Epithelial cell of proximal tubule (primary cell): ENCODE results near the gene SLC7A4. TPM values are rescaled to one million over a fixed set of nuclear protein-coding genes. Genes with fewer than 3 reads are reported as not detected.

ENCODE experiments used
- DNase-seq: peaks from one replicate; pipeline ENCODE4 v3.0.0-alpha.2; 2011; ENCODE audit warnings: low read depth
- H3K4me3 ChIP-seq: 2 replicates; pipeline ENCODE4 v1.5.1; 2011; ENCODE audit warnings: low read depth, mild to moderate bottlenecking, low read length
- CTCF ChIP-seq: conservative IDR thresholded peaks from 2 replicates; pipeline ENCODE4 v1.5.1; 2012; ENCODE audit warnings: low read depth, mild to moderate bottlenecking, low read length
- total RNA-seq: library from RNA; depleted of rRNA; stranded (reverse); fragments of >200 nt; gene quantifications from 2 replicates; pipeline ENCODE4 v1.2.3, GENCODE V29; 2015

SLC7A4 gene
- total RNA-seq, 1 donor from 2014 or later, result 1.8 TPM

DNA sequence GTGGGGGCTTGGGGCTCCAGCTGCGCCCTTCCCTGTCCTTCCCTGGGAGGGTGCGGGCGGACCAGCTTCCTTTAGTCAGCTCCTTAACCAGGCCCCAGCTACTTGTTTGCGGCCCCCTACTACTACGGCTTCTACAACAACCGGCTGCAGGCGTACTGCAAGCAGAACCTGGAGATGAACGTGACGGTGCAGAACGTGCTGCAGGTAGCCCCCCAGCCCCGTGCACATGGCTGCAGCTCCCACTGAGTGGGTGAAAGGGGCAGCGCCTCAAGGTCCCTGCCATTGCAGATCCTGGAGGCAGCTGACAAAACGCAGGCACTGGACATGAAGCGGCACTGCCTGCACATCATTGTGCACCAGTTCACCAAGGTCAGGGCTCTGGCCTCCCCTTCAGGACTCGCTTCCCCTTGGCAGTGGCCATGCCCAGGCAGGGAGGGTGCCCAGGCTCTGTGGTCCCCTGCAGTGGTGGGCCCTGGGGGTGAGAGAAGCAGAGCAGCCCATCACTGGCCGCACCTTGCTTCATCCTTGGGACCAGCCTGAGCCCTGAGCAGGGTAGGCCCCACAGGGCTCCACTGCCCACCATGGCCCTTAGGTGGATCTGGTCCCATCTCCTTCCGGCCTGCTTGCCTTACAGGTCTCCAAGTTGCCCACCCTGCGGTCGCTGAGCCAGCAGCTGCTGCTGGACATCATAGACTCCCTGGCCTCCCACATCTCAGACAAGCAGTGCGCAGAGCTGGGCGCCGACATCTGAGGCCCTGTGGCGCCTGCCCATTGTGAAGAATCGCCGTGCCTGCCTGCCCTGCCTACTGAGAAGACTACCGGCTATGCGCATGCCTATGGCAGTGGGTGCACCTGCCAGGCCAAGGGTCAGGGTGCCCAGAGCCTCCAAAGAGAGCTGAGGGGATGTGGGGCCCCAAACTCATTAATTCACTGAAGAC is 35.5 kb downstream of the SLC7A4 start:
- H3K4me3 ChIP-seq, result no peak overlapping the region
- TF ChIP-seq CTCF, result no peak
- DNase-seq, result no peak

DNA sequence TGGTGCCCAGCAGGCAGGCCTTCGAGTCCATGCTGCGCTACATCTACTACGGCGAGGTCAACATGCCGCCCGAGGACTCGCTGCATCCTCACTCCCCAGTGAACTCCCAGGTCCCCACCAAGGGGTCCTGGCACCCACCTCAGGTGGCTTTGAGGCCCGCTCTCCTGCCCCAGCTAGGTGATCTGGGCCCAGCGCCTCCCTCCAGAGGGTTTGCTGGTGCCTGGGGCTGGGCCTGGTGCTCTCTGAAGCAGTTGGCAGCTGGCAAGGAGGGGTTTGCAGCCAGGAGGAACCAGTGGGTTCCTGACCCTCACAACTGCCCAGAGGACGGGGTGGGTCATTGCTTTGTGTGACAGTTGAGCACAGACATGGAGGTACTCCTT is 36.3 kb downstream of the SLC7A4 start:
- no peak for DNase-seq
- TF ChIP-seq CTCF, result no peak
- no peak overlapping the region for H3K4me3 ChIP-seq

- TF ChIP-seq CTCF, result no peak
- no peak for DNase-seq
Measured at GRCh38 chr22:20995329-20996030, 36.9 kb downstream of the SLC7A4 start.

DNA sequence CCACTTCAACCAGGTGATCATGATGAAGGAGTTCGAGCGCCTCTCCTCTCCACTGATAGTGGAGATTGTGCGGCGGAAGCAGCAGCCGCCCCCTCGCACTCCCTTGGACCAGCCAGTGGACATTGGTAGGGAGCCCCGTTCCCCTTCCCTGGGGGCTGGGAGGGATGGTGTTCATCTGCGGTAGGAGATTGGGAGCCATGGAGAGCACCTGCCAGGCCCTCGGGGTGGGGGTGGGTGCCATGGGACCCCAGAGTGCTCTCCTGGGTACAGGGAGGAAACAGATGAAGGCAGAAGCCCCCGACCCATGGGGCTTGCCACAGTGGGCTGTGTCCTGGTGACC is 37.5 kb downstream of the SLC7A4 start:
- H3K4me3 ChIP-seq, result no peak overlapping the region
- TF ChIP-seq CTCF, result no peak
- DNase-seq, result no peak

More at GRCh38 chr22:20995329-20996030, 36.9 kb downstream of the SLC7A4 start:
- H3K4me3 ChIP-seq, result no peak overlapping the region

- no peak overlapping the region for H3K4me3 ChIP-seq
- DNase-seq, result no peak
- TF ChIP-seq CTCF, result no peak
Measured at GRCh38 chr22:20994128-20994901, 38.0 kb downstream of the SLC7A4 start.

DNA sequence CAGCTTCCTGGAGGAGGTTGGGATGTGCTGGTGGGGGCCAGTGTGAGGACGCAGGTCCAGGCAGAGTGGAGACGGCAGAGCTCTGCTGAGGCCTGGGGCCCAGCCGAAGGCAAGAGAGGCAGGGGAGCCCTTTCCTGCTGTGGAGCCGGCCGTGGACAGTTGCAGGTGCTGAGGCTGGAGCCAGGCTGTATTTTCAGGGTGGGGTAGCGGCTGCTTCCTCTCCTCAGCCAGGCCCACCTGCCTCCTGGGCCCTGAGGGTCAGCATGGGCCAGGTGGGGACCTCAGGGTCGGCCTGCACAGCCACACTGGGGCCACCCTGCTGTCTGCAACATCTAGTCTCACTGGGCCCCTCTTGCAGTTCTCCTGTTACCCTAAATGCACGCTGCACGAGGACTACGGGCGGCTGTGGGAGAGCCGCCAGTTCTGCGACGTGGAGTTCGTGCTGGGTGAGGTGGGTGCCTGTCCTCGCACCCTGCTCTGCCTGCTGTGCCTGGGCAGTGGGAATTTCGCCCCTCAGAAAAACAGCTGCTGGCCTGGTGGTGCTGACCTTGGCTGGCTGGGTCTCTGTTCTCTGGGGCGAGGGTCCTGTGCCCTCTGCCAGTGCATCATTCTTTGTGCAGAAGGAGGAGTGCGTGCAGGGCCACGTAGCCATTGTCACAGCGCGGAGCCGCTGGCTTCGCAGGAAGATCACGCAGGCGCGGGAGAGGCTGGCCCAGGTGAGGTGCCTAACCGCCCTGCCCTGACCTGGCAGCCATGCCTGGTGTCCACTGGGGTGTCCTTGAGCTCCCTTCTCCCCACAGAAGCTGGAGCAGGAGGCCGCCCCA is 38.8 kb downstream of the SLC7A4 start:
- no peak for TF ChIP-seq CTCF
- no peak for DNase-seq
- no peak overlapping the region for H3K4me3 ChIP-seq
